B cell (primary cell): Measurements from ENCODE around the gene SIGLEC8. TPM values are rescaled to one million over a fixed set of nuclear protein-coding genes. Genes with fewer than 3 reads are reported as not detected.

ENCODE experiments used
- ATAC-seq: fragments of 200-7000 bp; cut with Tn5 transposase; one replicate; pipeline ENCODE4 v1.10.0; 2021; ENCODE audit warnings: low read depth, mild to moderate bottlenecking, moderate number of reproducible peaks, moderate library complexity
- CTCF ChIA-PET: fragments of 350-600 bp; sonication (Branson Sonifier 250); formaldehyde crosslinking; loops from one replicate; lab custom pipeline; 2021; ENCODE audit warnings: antibody characterized with exemption, inconsistent platforms; lab: Charles Lee
- POLR2A ChIA-PET: fragments of 350-600 bp; sonication (Branson Sonifier 250); formaldehyde crosslinking; loops from one replicate; lab custom pipeline; 2021; ENCODE audit warnings: antibody characterized with exemption; lab: Charles Lee
- DNase-seq: peaks from one replicate; pipeline ENCODE4 v3.0.0; 2013
- H2AFZ ChIP-seq: 2 replicates; pipeline ENCODE4 v1.6.1; 2012; ENCODE audit warnings: mild to moderate bottlenecking, low read depth, low read length; ENCODE audit not compliant: insufficient read depth, poor library complexity, severe bottlenecking
- H3K27ac ChIP-seq, 2 donors: 1 replicate in 1 of 2; 2 replicates in 1 of 2; pipeline ENCODE4 v1.5.1; 2012 to 2013; ENCODE audit warnings: low read length in 2 of 2, mild to moderate bottlenecking in 2 of 2, moderate library complexity in 1 of 2
- H3K27me3 ChIP-seq, 4 experiments: fragments of 200-600 bp in 1 of 4; sonication (generic) in 1 of 4; replicated peaks in 1 of 4; 1 replicate in 2 of 4; 2 replicates in 2 of 4; pipeline versions ENCODE4 v1.6.1 to v1.7.0; 2013 to 2016; ENCODE audit warnings: low read length in 3 of 4, mild to moderate bottlenecking in 2 of 4, mixed read lengths in 1 of 4, moderate library complexity in 1 of 4; ENCODE audit not compliant: insufficient read depth in 4 of 4, control insufficient read depth in 3 of 4; ENCODE audit errors: control extremely low read depth in 1 of 4
- H3K36me3 ChIP-seq, 2 experiments: replicated peaks in 1 of 2; 1 replicate in 1 of 2; 2 replicates in 1 of 2; pipeline versions ENCODE4 v1.6.1 to v1.7.1; 2013; ENCODE audit warnings: low read length in 1 of 2; ENCODE audit not compliant: insufficient read depth in 2 of 2, control insufficient read depth in 1 of 2; ENCODE audit errors: control extremely low read depth in 1 of 2, extremely low read depth in 1 of 2
- H3K4me1 ChIP-seq, 2 donors: fragments of 200-600 bp in 1 of 2; sonication (generic) in 1 of 2; 1 replicate in 1 of 2; 2 replicates in 1 of 2; pipeline versions ENCODE4 v1.5.1 to v1.6.1; 2013 to 2017; ENCODE audit warnings: low read length in 2 of 2; ENCODE audit not compliant: control insufficient read depth in 2 of 2, insufficient read depth in 2 of 2
- H3K4me2 ChIP-seq: replicated peaks from 2 replicates; pipeline ENCODE3; 2012; ENCODE audit warnings: mild to moderate bottlenecking, low read depth, low read length; ENCODE audit not compliant: poor library complexity, severe bottlenecking
- H3K4me3 ChIP-seq, 5 experiments: fragments of 200-600 bp in 1 of 5; sonication (generic) in 1 of 5; 1 replicate in 3 of 5; 2 replicates in 2 of 5; pipeline versions ENCODE4 v1.5.1 to v1.7.0; 2011 to 2016; ENCODE audit warnings: low read length in 4 of 5, mild to moderate bottlenecking in 4 of 5, low read depth in 2 of 5, control low read depth in 1 of 5, moderate library complexity in 1 of 5; ENCODE audit not compliant: insufficient read depth in 1 of 5; ENCODE audit errors: control extremely low read depth in 1 of 5, extremely low read depth in 1 of 5
- H3K79me2 ChIP-seq: fragments of 200-600 bp; sonication (generic); one replicate; pipeline ENCODE4 v1.6.0; 2016; ENCODE audit warnings: low read length; ENCODE audit not compliant: control insufficient read depth, insufficient read depth
- H3K9ac ChIP-seq: fragments of 200-600 bp; sonication (generic); 2 replicates; pipeline ENCODE4 v1.6.1; 2017; ENCODE audit warnings: mild to moderate bottlenecking, low read length, moderate library complexity
- H3K9me3 ChIP-seq, 3 donors: one replicate each; pipeline versions ENCODE4 v1.6.1 to v1.7.1; 2013; ENCODE audit warnings: low read length in 2 of 3; ENCODE audit not compliant: control insufficient read depth in 2 of 3, insufficient read depth in 1 of 3; ENCODE audit errors: control extremely low read depth in 1 of 3
- H4K20me1 ChIP-seq: 2 replicates; pipeline ENCODE4 v1.6.0; 2012; ENCODE audit warnings: mild to moderate bottlenecking, low read length; ENCODE audit not compliant: insufficient read depth, control insufficient read depth, poor library complexity, severe bottlenecking
- H3K27ac Mint-ChIP-seq: one replicate; pipeline ENCODE4 v1.8.0; 2021; ENCODE audit warnings: mixed read lengths
- H3K27me3 Mint-ChIP-seq: one replicate; pipeline ENCODE4 v1.8.0; 2021; ENCODE audit warnings: mixed read lengths
- H3K4me1 Mint-ChIP-seq: one replicate; pipeline ENCODE4 v1.8.0; 2021; ENCODE audit warnings: mixed read lengths
- H3K4me3 Mint-ChIP-seq: one replicate; pipeline ENCODE4 v1.8.0; 2021; ENCODE audit warnings: mixed read lengths
- H3K9me3 Mint-ChIP-seq: one replicate; pipeline ENCODE4 v1.8.0; 2022; ENCODE audit warnings: mixed read lengths; ENCODE audit not compliant: insufficient read depth
- EZH2 ChIP-seq: IDR thresholded peaks from 2 replicates; pipeline ENCODE4 v1.6.1; 2012; ENCODE audit warnings: borderline replicate concordance, low read depth, mild to moderate bottlenecking, moderate library complexity, low read length; ENCODE audit not compliant: insufficient read depth, poor library complexity, severe bottlenecking
- WGBS: methylation state at CpG from one replicate; pipeline ENCODE4 v1.1.5; 2013; ENCODE audit warnings: missing lambda C conversion rate; ENCODE audit not compliant: insufficient coverage; 5-methylcytosine and 5-hydroxymethylcytosine counted together
- intact Hi-C: fragments of 100-400 bp; cut with micrococcal nuclease; formaldehyde crosslinking; loops from one replicate; pipeline ENCODE4 v1.10.0; 2022
- polyA plus RNA-seq: library from polyadenylated mRNA; depleted of rRNA; stranded (reverse); fragments of >200 nt; gene quantifications from 2 replicates; pipeline ENCODE4 v1.2.3, GENCODE V29; 2012
- total RNA-seq, 2 donors: library from RNA; stranded (reverse); fragments of 120-200 nt in 1 of 2; gene quantifications; 1 replicate in 1 of 2; 2 replicates in 1 of 2; pipeline versions ENCODE4 v1.2.3 to v1.2.4, GENCODE V29; 2013 to 2022
- TF ChIP-seq, protein P1 (sequence below): fragments of 200-600 bp; IDR thresholded peaks from one replicate; pipeline ENCODE4 v1.8.0; 2022; ENCODE audit warnings: antibody characterized with exemption, mild to moderate bottlenecking

Gene SIGLEC8
- total and polyA plus RNA-seq, 2 donors (not counting 1 experiment from before 2014, with no cell fraction given), result not detected

DNA sequence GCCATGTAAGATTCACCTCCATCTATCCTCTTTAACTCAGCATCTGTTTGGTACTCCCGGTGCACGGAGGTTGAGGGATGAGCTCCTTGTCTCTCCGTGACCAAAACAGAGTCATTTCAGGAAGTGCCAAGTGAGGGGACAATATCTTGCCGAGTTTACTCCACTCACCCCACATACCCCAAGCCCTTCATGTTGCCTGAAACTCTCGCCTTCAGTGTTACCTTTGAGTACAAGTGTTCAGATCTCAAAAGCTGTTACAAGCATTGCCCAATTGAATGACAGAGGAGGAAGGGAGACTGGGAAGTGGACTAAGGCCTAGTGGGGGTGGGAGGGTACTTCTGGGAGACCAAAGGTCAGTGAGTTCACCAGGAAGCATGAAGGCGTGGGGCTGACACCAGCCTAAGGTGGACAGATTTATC lies 49.4 kb upstream of the SIGLEC8 start:
- H3K9me3 ChIP-seq, result peaks cover 0 to 6% (median 0%) of the 10 kb centered on the region in 3 donors
- no peak overlapping the region for H3K4me2 ChIP-seq
- H2AFZ ChIP-seq, result no peak overlapping the region
- intact Hi-C loops, result no loop called here
- Mint-ChIP-seq H3K4me1 (peaks cover 3% of the 10 kb centered on the region), H3K27ac (no peak overlapping the region), H3K9me3 (no peaks in the 10 kb centered on the region), H3K4me3 (no peak overlapping the region), H3K27me3 (peaks cover 5% of the 10 kb centered on the region)
- no peak overlapping the region for H3K27ac ChIP-seq
- H3K36me3 ChIP-seq, result no peaks in the 10 kb centered on the region
- TF ChIP-seq EZH2, result no peak
- TF ChIP-seq, protein P1, sequence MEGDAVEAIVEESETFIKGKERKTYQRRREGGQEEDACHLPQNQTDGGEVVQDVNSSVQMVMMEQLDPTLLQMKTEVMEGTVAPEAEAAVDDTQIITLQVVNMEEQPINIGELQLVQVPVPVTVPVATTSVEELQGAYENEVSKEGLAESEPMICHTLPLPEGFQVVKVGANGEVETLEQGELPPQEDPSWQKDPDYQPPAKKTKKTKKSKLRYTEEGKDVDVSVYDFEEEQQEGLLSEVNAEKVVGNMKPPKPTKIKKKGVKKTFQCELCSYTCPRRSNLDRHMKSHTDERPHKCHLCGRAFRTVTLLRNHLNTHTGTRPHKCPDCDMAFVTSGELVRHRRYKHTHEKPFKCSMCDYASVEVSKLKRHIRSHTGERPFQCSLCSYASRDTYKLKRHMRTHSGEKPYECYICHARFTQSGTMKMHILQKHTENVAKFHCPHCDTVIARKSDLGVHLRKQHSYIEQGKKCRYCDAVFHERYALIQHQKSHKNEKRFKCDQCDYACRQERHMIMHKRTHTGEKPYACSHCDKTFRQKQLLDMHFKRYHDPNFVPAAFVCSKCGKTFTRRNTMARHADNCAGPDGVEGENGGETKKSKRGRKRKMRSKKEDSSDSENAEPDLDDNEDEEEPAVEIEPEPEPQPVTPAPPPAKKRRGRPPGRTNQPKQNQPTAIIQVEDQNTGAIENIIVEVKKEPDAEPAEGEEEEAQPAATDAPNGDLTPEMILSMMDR, result no peak
- POLR2A ChIA-PET, result interaction anchor here (0.6 kb wide), 1 partner anchor 171 kb away, joined by 4 read pairs; no protein-coding TSS in a partner anchor
- no peaks in the 10 kb centered on the region for H3K4me1 ChIP-seq
- H3K9ac ChIP-seq, result no peak overlapping the region
- ATAC-seq, result no peak
- 80% methylated on average over 1 of the region's 6 CpGs for WGBS
- no peak for DNase-seq
- peaks cover 0 to 3% (median 0%) of the 10 kb centered on the region in 4 experiments for H3K27me3 ChIP-seq
- no peaks in the 10 kb centered on the region for H3K79me2 ChIP-seq
- CTCF ChIA-PET, result interaction anchor here (0.5 to 2.6 kb wide), 6 partner anchors 7 to 151 kb away, joined by 3 to 12 read pairs (median 5); no protein-coding TSS in a partner anchor
- no peak overlapping the region for H3K4me3 ChIP-seq
- no peaks in the 10 kb centered on the region for H4K20me1 ChIP-seq

DNA sequence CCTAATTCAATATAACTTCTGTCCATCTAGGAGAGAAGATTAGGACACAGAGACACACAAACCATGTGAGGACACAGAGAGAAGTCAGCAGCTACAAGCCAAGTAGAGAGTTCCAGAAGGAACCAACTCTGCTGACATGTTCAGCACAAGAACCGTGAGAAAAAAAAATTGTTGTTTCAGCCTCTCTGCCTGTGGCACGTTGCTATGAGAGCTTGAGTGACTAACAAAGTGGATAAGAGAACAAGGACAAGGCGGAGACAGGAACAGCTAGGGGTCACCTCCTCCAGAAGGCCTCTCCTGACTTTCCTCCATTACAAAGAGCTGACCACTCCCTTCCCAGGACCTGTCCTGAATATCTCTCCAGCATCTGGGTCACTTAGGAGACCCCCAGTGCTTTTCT lies 48.9 kb upstream of the SIGLEC8 start:
- H3K4me3 ChIP-seq, result no peak overlapping the region
- no peaks in the 10 kb centered on the region for H3K27me3 ChIP-seq
- TF ChIP-seq EZH2, result no peak
- TF ChIP-seq, protein P1, result no peak
- H2AFZ ChIP-seq, result no peak overlapping the region
- no peak overlapping the region for H3K4me2 ChIP-seq
- Mint-ChIP-seq H3K9me3 (no peaks in the 10 kb centered on the region), H3K27me3 (peaks cover 5% of the 10 kb centered on the region), H3K4me3 (no peak overlapping the region), H3K4me1 (peaks cover 4% of the 10 kb centered on the region), H3K27ac (no peak overlapping the region)
- H3K27ac ChIP-seq, result no peak overlapping the region
- H3K9me3 ChIP-seq, result peaks cover 0 to 6% (median 0%) of the 10 kb centered on the region in 3 donors
- intact Hi-C loops, result no loop called here
- 68% methylated on average over 3 of the region's 3 CpGs for WGBS
- POLR2A ChIA-PET, result interaction anchor here (0.6 kb wide), 2 partner anchors 87 to 171 kb away, joined by 4 to 8 read pairs; no protein-coding TSS in a partner anchor
- no peaks in the 10 kb centered on the region for H3K79me2 ChIP-seq
- CTCF ChIA-PET, result interaction anchor here (0.6 to 2.6 kb wide), 5 partner anchors 8 to 151 kb away, joined by 3 to 12 read pairs (median 7); no protein-coding TSS in a partner anchor
- H4K20me1 ChIP-seq, result no peaks in the 10 kb centered on the region
- ATAC-seq (no peak), DNase-seq (no peak)
- no peaks in the 10 kb centered on the region for H3K4me1 ChIP-seq
- H3K36me3 ChIP-seq, result no peaks in the 10 kb centered on the region
- H3K9ac ChIP-seq, result no peak overlapping the region
